Measurements from ENCODE around the gene ANKIB1. TPM values are rescaled to one million over a fixed set of nuclear protein-coding genes. Genes with fewer than 3 reads are reported as not detected.

ANKIB1 gene
- total and polyA plus RNA-seq, 4 donors = 3.9 to 14.8 (median 8.4) TPM

Small RNAs within 50 kb of the gene (small RNA-seq; reads per million reads assigned to genes)
- gene MIR1285-1 (not detected), gene RF00019 (not detected)

Other genes starting within 250 kb of the ANKIB1 start
- 100 to 1,000 TPM; 245 to 338 TPM for gene CYP51A1, start 111.5 kb upstream of the ANKIB1 start, total RNA-seq
- gene CYP51A1, start 111.5 kb upstream of the ANKIB1 start, polyA plus RNA-seq = 10 to 100 TPM; 56.4 to 95.7 TPM
- not detected for gene LRRD1, start 66.8 kb upstream of the ANKIB1 start, total RNA-seq
- gene LRRD1, start 66.8 kb upstream of the ANKIB1 start, polyA plus RNA-seq = not detected
- gene KRIT1, start 60 bp upstream of the ANKIB1 start, total RNA-seq = 10 to 100 TPM; 31.2 to 48.4 TPM
- 10 to 100 TPM in 1 of 2 donors, 1 to 10 TPM in 1; 8.0 to 16.6 TPM for gene KRIT1, start 60 bp upstream of the ANKIB1 start, polyA plus RNA-seq
- gene GATAD1, start 201.5 kb downstream of the ANKIB1 start, total RNA-seq = 10 to 100 TPM; 12.4 to 22.8 TPM
- 1 to 10 TPM; 7.8 to 9.3 TPM for gene GATAD1, start 201.5 kb downstream of the ANKIB1 start, polyA plus RNA-seq
- not detected for gene ERVW-1, start 232.0 kb downstream of the ANKIB1 start, total RNA-seq
- gene ERVW-1, start 232.0 kb downstream of the ANKIB1 start, polyA plus RNA-seq = under 1 TPM in 1 of 2 donors, not detected in 1; 0.19 TPM